Skin epidermis (tissue), 12 donors: ENCODE results near the gene SLAMF1.
A peak's percentile ranks its signal among the peaks of the same experiment; 100 is the strongest.
"Not testable (repeated sequence)": the region's sequence is repeated elsewhere in the genome, so short reads cannot be mapped to it uniquely, and the experiment has no call there.

Source experiments
- H3K27ac ChIP-seq, 21 experiments: fragments of 200-600 bp; sonication (generic) in 11 of 21; one replicate each; pipeline ENCODE4 v1.5.0; 2020; ENCODE audit warnings: mild to moderate bottlenecking in 3 of 21, inconsistent platforms in 2 of 21, moderate library complexity in 2 of 21
- H3K4me3 ChIP-seq, 7 experiments: fragments of 200-600 bp; sonication (generic) in 2 of 7; one replicate each; pipeline ENCODE4 v1.5.0; 2020; ENCODE audit warnings: inconsistent platforms in 2 of 7, mild to moderate bottlenecking in 2 of 7, moderate library complexity in 1 of 7

The SLAMF1 gene

GRCh38 chr1:160578175-160578524 lies 68.7 kb downstream of the SLAMF1 start:
- peak overlapping the region in 5 of 7 experiments; percentile 19 to 32 (median 27) for H3K4me3 ChIP-seq

GRCh38 chr1:160577671-160578070 lies 69.2 kb downstream of the SLAMF1 start:
- peak overlapping the region in 13 of 21 experiments; percentile 4 to 97 (median 80) for H3K27ac ChIP-seq
- peak overlapping the region in 5 of 7 experiments; percentile 19 to 32 (median 27) for H3K4me3 ChIP-seq

More at GRCh38 chr1:160578175-160578524, 68.7 kb downstream of the SLAMF1 start:
- peak overlapping the region in 15 of 21 experiments; percentile 37 to 97 (median 80) for H3K27ac ChIP-seq

GRCh38 chr1:160576884-160577283 lies 70.0 kb downstream of the SLAMF1 start:
- H3K27ac ChIP-seq: peak overlapping the region in 15 of 21 experiments; percentile 4 to 97 (median 72)
- H3K4me3 ChIP-seq: peak overlapping the region in 4 of 7 experiments; percentile 19 to 30 (median 24)

GRCh38 chr1:160576390-160576789 lies 70.5 kb downstream of the SLAMF1 start:
- peak overlapping the region in 11 of 21 experiments; percentile 63 to 97 (median 82) for H3K27ac ChIP-seq
- H3K4me3 ChIP-seq: peak overlapping the region in 1 of 7 experiments; percentile 21

- no peak overlapping the region for H3K4me3 ChIP-seq
Measured at GRCh38 chr1:160575112-160575664, 71.7 kb downstream of the SLAMF1 start.

GRCh38 chr1:160570840-160571239 lies 76.0 kb downstream of the SLAMF1 start:
- Histone ChIP-seq H3K27ac (peak overlapping the region in 6 of 21 experiments; percentile 17 to 95 (median 80)), H3K4me3 (no peak overlapping the region)

More at GRCh38 chr1:160575112-160575664, 71.7 kb downstream of the SLAMF1 start:
- peak overlapping the region in 16 of 21 experiments; percentile 11 to 97 (median 73) for H3K27ac ChIP-seq

GRCh38 chr1:160569806-160570205 lies 77.0 kb downstream of the SLAMF1 start:
- Histone ChIP-seq H3K27ac (peak overlapping the region in 9 of 21 experiments; percentile 27 to 95 (median 67)), H3K4me3 (no peak overlapping the region)

GRCh38 chr1:160567858-160568682 lies 78.8 kb downstream of the SLAMF1 start:
- H3K27ac ChIP-seq: peak overlapping the region in 15 of 21 experiments; percentile 2 to 95 (median 60)
- H3K4me3 ChIP-seq: no peak overlapping the region

GRCh38 chr1:160567341-160567740 lies 79.5 kb downstream of the SLAMF1 start:
- peak overlapping the region in 15 of 21 experiments; percentile 14 to 95 (median 60) for H3K27ac ChIP-seq

GRCh38 chr1:160565564-160565963 lies 81.3 kb downstream of the SLAMF1 start:
- Histone ChIP-seq H3K27ac (peak overlapping the region in 8 of 21 experiments; percentile 30 to 95 (median 63)), H3K4me3 (no peak overlapping the region)

More at GRCh38 chr1:160567341-160567740, 79.5 kb downstream of the SLAMF1 start:
- no peak overlapping the region for H3K4me3 ChIP-seq

- peak overlapping the region in 1 of 21 experiments; percentile 95 for H3K27ac ChIP-seq
- H3K4me3 ChIP-seq: not testable (repeated sequence)
Measured at GRCh38 chr1:160563230-160563629, 83.6 kb downstream of the SLAMF1 start.

- H3K4me3 ChIP-seq: not testable (repeated sequence)
- peak overlapping the region in 1 of 21 experiments; percentile 95 for H3K27ac ChIP-seq
Measured at GRCh38 chr1:160562745-160563144, 84.1 kb downstream of the SLAMF1 start.

- Histone ChIP-seq H3K4me3 (no peak overlapping the region), H3K27ac (peak overlapping the region in 9 of 21 experiments; percentile 1 to 95 (median 66))
Measured at GRCh38 chr1:160560806-160561205, 86.0 kb downstream of the SLAMF1 start.

GRCh38 chr1:160560045-160560705 lies 86.7 kb downstream of the SLAMF1 start:
- peak overlapping the region in 10 of 21 experiments; percentile 10 to 95 (median 68) for H3K27ac ChIP-seq
- H3K4me3 ChIP-seq: no peak overlapping the region

GRCh38 chr1:160559437-160559836 lies 87.4 kb downstream of the SLAMF1 start:
- H3K27ac ChIP-seq: peak overlapping the region in 10 of 21 experiments; percentile 3 to 95 (median 68)
- not testable (repeated sequence) for H3K4me3 ChIP-seq

GRCh38 chr1:160558660-160559380 lies 88.0 kb downstream of the SLAMF1 start:
- no peak overlapping the region for H3K4me3 ChIP-seq
- H3K27ac ChIP-seq: peak overlapping the region in 11 of 21 experiments; percentile 3 to 95 (median 66)
